Measurements from ENCODE around the gene MEIS2. TPM values are rescaled to one million over a fixed set of nuclear protein-coding genes. Genes with fewer than 3 reads are reported as not detected.
A peak's percentile ranks its signal among the peaks of the same experiment; 100 is the strongest.

MEIS2 gene
- polyA plus RNA-seq, 2 of the 4 experiments (the other 2 are of a cell fraction), result 7.3 to 11.1 TPM

- ATAC-seq (no peak), FAIRE-seq (no peak), DNase-seq (ENCODE audit: low read depth in 1 of 2, low spot score in 1 of 2) (peak; percentile 15 to 35)
- ChIA-PET POLR2A (no interaction called here), CTCF (no interaction called here)
- no peak for TF ChIP-seq ZC3H11A (IDR thresholded peaks at IDR 0.05)
- TF ChIP-seq, protein P1, sequence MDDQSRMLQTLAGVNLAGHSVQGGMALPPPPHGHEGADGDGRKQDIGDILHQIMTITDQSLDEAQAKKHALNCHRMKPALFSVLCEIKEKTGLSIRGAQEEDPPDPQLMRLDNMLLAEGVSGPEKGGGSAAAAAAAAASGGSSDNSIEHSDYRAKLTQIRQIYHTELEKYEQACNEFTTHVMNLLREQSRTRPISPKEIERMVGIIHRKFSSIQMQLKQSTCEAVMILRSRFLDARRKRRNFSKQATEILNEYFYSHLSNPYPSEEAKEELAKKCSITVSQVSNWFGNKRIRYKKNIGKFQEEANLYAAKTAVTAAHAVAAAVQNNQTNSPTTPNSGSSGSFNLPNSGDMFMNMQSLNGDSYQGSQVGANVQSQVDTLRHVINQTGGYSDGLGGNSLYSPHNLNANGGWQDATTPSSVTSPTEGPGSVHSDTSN (IDR thresholded peaks at IDR 0.05), result peak; percentile 71
- peak overlapping the region; percentile 97 to 100 for H3K27ac ChIP-seq
- peak overlapping the region; percentile 84 for H3K4me2 ChIP-seq
- no peaks in the 10 kb centered on the region for H3K9me3 ChIP-seq
- peaks cover 5% of the 10 kb centered on the region; the same call in 1 of the 3 replicates for H3K4me1 ChIP-seq
- H3K4me3 ChIP-seq, result peak overlapping the region; percentile 81
- under 1% methylated on average over 21 of the region's 21 CpGs for WGBS (ENCODE audit: missing lambda C conversion rate)
Observed at GRCh38 chr15:37099319-37100108, 835 bp downstream of the MEIS2 start.

DNA sequence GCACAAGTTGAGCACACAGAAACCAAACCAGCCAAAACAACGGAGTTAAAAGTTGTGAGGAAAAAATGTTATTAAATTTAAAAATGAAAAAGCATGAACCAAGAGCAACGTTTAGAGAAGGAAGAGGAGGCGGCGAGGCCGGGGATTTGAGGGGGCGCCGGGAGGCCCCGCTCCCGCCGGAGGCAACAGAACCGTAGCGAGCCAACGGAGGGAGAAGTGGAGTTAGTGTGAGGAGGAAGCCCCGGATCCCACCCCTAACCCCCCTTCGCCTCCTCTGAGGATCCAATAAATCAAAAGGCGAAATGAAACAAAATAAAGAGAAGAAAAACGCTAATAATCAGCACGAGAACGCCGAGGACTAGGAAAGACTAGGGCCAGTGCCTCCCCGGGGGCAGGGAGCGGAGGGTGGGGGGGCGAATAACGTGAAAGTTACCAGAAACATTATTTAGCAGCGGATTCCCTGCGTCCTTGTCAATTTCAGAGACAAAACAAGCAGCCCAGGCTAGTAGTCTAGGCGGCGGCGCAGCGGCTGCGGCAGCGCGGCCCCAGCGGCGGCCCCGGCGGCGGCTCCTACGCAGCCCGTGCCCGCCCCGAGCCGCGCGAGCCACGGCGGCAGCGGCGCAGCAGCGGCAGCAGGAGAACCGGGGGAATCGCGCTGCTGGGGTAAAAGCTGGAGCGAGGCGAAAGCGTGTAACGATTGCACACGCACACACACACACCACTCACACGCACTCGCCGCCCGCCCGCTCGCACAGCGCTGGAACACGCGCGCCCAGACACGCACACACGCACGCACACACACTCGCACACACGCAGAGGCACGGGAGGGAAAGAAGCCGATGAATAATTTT, 1.7 kb downstream of the MEIS2 start:
- Histone ChIP-seq H3K27ac (peak overlapping the region; percentile 97 to 100), H3K4me3 (peak overlapping the region; percentile 81), H3K9me3 (no peaks in the 10 kb centered on the region), H3K4me2 (peak overlapping the region; percentile 84), H3K4me1 (peaks cover 10% of the 10 kb centered on the region; the same call in 2 of the 3 replicates)
- FAIRE-seq (no peak), ATAC-seq (0 out of 6 replicates have a peak, but pooled peaks of 1 of the 2 experiments have one; percentile 6), DNase-seq (ENCODE audit: low read depth in 1 of 2, low spot score in 1 of 2) (peak; percentile 14 to 17)
- ChIA-PET CTCF (no interaction called here), POLR2A (no interaction called here)
- TF ChIP-seq POLR2A (IDR thresholded peaks at IDR 0.05; ENCODE audit: low read length) (peak; percentile 27; the same call in 1 of the 2 replicates), KDM5A (IDR thresholded peaks at IDR 0.05) (no peak)
- WGBS (ENCODE audit: missing lambda C conversion rate), result 1% methylated on average over 42 of the region's 75 CpGs

- TF ChIP-seq NR3C1 (IDR thresholded peaks at IDR 0.05), result no peak
- no peak for TF ChIP-seq CHD2 (IDR thresholded peaks at IDR 0.05; ENCODE audit: low read length, partially characterized antibody)
- no peak for TF ChIP-seq NPAS2 (CRISPR knock-in tag; IDR thresholded peaks at IDR 0.05; ENCODE audit: borderline replicate concordance)
- TF ChIP-seq EHF (CRISPR knock-in tag; IDR thresholded peaks at IDR 0.05), result no peak
- no peak for TF ChIP-seq FOXS1 (CRISPR knock-in tag; IDR thresholded peaks at IDR 0.05)
- TF ChIP-seq MAX (IDR thresholded peaks at IDR 0.05), result no peak
- CTCF ChIA-PET, result no interaction called here
- no peak for FAIRE-seq
- ATAC-seq, result no peak
- peak overlapping the region in 1 of 2 experiments; percentile 100; a peak in 2 of 6 replicates for H3K27ac ChIP-seq
- no peak overlapping the region for H3K4me3 ChIP-seq
- DNase-seq (ENCODE audit: low read depth in 1 of 2, low spot score in 1 of 2), result no peak
- 90% methylated on average over 25 of the region's 30 CpGs for WGBS (ENCODE audit: missing lambda C conversion rate)
- H3K9me3 ChIP-seq, result no peaks in the 10 kb centered on the region
- H3K4me1 ChIP-seq, result peaks cover 10% of the 10 kb centered on the region; the same call in 2 of the 3 replicates
- peak overlapping the region; percentile 84 for H3K4me2 ChIP-seq
- POLR2A ChIA-PET, result no interaction called here
Observed at GRCh38 chr15:37097144-37097919, 3.0 kb downstream of the MEIS2 start.

DNA sequence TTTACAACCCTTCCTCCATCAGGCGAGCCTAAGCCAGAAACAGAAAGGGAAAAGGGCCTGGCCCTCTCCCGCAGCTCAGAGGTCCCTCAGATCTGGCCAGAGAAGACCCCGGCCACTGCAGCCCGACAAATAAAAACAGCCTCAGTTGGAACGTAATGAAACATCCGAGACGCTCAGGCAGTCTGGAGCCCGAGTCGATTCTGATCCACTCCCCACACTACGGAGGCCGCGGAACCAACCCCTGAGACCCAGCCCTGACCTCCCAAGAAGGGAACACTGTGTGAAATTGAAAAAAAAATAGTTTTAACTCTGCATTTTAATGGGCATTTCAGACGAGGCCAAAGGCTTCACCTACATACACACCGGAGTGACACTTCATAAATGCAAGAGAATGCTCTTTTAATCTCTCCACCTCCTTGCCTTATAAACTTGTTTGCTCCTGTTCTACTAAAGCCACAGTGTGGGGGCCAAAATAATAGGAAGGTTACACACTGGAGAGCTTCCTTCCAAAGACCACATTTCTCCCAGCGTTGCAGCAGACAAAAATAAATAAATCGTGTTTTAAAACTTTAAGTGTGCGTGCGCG, 3.7 kb downstream of the MEIS2 start:
- FAIRE-seq (no peak), DNase-seq (ENCODE audit: low read depth in 1 of 2, low spot score in 1 of 2) (no peak), ATAC-seq (no peak)
- ChIA-PET POLR2A (no interaction called here), CTCF (no interaction called here)
- H3K4me3 ChIP-seq, result no peak overlapping the region
- no peak overlapping the region for H3K4me2 ChIP-seq
- H3K9me3 ChIP-seq, result no peaks in the 10 kb centered on the region
- no peak overlapping the region for H3K27ac ChIP-seq
- TF ChIP-seq RARB (CRISPR knock-in tag; IDR thresholded peaks at IDR 0.05) (no peak), MAX (IDR thresholded peaks at IDR 0.05) (no peak), ZSCAN20 (CRISPR knock-in tag; IDR thresholded peaks at IDR 0.05) (no peak), EP300 (IDR thresholded peaks at IDR 0.05) (no peak), HDAC2 (IDR thresholded peaks at IDR 0.05) (no peak), FOSL2 (IDR thresholded peaks at IDR 0.05) (no peak), FOSL2 (CRISPR knock-in tag; IDR thresholded peaks at IDR 0.05) (no peak), KDM5A (IDR thresholded peaks at IDR 0.05) (no peak), ESRRA (IDR thresholded peaks at IDR 0.05; ENCODE audit: borderline replicate concordance, low read length) (no peak), EHF (CRISPR knock-in tag; IDR thresholded peaks at IDR 0.05) (no peak), FOSB (CRISPR knock-in tag; IDR thresholded peaks at IDR 0.05) (no peak), JUNB (IDR thresholded peaks at IDR 0.05) (no peak), EHMT2 (IDR thresholded peaks at IDR 0.05; ENCODE audit: low read depth) (no peak), NR3C1 (IDR thresholded peaks at IDR 0.05) (no peak), ZFP36 (IDR thresholded peaks at IDR 0.05; ENCODE audit: borderline replicate concordance, partially characterized antibody) (no peak)
- TF ChIP-seq, protein P2, sequence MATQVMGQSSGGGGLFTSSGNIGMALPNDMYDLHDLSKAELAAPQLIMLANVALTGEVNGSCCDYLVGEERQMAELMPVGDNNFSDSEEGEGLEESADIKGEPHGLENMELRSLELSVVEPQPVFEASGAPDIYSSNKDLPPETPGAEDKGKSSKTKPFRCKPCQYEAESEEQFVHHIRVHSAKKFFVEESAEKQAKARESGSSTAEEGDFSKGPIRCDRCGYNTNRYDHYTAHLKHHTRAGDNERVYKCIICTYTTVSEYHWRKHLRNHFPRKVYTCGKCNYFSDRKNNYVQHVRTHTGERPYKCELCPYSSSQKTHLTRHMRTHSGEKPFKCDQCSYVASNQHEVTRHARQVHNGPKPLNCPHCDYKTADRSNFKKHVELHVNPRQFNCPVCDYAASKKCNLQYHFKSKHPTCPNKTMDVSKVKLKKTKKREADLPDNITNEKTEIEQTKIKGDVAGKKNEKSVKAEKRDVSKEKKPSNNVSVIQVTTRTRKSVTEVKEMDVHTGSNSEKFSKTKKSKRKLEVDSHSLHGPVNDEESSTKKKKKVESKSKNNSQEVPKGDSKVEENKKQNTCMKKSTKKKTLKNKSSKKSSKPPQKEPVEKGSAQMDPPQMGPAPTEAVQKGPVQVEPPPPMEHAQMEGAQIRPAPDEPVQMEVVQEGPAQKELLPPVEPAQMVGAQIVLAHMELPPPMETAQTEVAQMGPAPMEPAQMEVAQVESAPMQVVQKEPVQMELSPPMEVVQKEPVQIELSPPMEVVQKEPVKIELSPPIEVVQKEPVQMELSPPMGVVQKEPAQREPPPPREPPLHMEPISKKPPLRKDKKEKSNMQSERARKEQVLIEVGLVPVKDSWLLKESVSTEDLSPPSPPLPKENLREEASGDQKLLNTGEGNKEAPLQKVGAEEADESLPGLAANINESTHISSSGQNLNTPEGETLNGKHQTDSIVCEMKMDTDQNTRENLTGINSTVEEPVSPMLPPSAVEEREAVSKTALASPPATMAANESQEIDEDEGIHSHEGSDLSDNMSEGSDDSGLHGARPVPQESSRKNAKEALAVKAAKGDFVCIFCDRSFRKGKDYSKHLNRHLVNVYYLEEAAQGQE (IDR thresholded peaks at IDR 0.05), result no peak
- peaks cover 10% of the 10 kb centered on the region; the same call in 2 of the 3 replicates for H3K4me1 ChIP-seq
- 82% methylated on average over 17 of the region's 19 CpGs for WGBS (ENCODE audit: missing lambda C conversion rate)
